ENCODE measurements around the gene CTU2. TPM values are rescaled to one million over a fixed set of nuclear protein-coding genes. Genes with fewer than 3 reads are reported as not detected.
A peak's percentile ranks its signal among the peaks of the same experiment; 100 is the strongest.

CTU2 gene
- total and polyA plus RNA-seq, 10 of the 15 experiments (the other 5 are each of a cell fraction or from before 2014, with no cell fraction given) = 0.32 to 44.5 (median 18.2) TPM

DNA sequence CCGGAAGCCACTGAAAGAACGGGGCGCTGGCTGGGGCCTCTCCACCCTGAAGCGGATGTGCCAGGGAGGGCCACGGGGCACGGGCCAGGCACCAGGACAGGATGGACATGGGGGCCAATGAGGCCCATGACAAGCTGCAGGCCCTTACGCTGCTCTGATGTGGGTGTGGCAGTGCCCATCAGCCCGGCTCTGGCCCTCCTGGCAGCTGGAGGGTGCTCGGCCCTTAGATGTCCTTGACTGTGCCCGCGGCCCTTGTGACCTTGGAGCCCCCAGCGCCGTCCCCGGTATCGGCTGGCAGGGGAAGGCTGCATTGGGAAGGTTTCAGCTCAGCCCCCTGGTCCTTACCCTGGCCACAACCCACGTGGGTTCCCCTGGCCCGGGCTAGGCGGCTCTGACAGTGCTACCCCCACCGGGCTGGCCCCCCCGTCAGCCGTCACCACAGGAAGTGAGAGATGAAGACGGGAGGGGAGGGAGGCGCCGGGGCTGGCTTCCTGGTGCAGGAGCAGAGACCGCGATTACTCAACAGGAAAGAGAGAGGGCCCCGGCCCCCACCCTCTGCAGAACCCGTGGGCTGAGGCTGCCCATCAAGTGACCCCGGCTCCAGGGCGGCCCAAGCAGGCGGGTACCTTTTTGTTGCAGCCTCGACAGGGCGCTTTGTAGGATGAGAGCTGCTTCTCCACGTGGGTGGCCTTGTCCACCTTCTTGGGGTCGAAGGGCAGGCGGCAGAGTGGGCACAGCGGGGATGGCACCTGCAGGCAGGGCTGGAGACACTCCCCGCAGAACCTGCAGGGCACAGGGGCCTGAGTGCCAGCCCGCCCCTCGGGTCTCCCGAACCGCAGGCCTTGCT, 5.4 kb upstream of the CTU2 start (continued):
- TF ChIP-seq SP1 (IDR thresholded peaks at IDR 0.05; ENCODE audit: low read depth, low read length) = peak; percentile 39
- no peak for TF ChIP-seq POLR2AphosphoS2 (IDR thresholded peaks at IDR 0.05; ENCODE audit: low read depth, low read length)
- TF ChIP-seq, protein P1, sequence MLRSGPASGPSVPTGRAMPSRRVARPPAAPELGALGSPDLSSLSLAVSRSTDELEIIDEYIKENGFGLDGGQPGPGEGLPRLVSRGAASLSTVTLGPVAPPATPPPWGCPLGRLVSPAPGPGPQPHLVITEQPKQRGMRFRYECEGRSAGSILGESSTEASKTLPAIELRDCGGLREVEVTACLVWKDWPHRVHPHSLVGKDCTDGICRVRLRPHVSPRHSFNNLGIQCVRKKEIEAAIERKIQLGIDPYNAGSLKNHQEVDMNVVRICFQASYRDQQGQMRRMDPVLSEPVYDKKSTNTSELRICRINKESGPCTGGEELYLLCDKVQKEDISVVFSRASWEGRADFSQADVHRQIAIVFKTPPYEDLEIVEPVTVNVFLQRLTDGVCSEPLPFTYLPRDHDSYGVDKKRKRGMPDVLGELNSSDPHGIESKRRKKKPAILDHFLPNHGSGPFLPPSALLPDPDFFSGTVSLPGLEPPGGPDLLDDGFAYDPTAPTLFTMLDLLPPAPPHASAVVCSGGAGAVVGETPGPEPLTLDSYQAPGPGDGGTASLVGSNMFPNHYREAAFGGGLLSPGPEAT (IDR thresholded peaks at IDR 0.05; ENCODE audit: low read depth) = peak; percentile 57; the same call in 1 of the 2 replicates
- no peak for TF ChIP-seq SMAD1 (IDR thresholded peaks at IDR 0.05; ENCODE audit: low read depth, partially characterized antibody)
- TF ChIP-seq MTA3 (IDR thresholded peaks at IDR 0.05; ENCODE audit: borderline replicate concordance, low read length) = no peak
- no peak for TF ChIP-seq NFYA (IDR thresholded peaks at IDR 0.05; ENCODE audit: borderline replicate concordance, low read depth, low read length)
- TF ChIP-seq BHLHE40 (IDR thresholded peaks at IDR 0.05; ENCODE audit: borderline replicate concordance in 1 of 2, low read depth in 2 of 2, low read length in 1 of 2) = peak; percentile 65 to 75; a peak in 3 of 4 replicates
- no peak for TF ChIP-seq STAT1 (conservative IDR thresholded peaks at IDR 0.05)
- TF ChIP-seq TCF7 (IDR thresholded peaks at IDR 0.05; ENCODE audit: borderline replicate concordance) = no peak
- TF ChIP-seq TBL1XR1 (IDR thresholded peaks at IDR 0.05; ENCODE audit: low read depth, low read length) = no peak
- TF ChIP-seq, protein P2, sequence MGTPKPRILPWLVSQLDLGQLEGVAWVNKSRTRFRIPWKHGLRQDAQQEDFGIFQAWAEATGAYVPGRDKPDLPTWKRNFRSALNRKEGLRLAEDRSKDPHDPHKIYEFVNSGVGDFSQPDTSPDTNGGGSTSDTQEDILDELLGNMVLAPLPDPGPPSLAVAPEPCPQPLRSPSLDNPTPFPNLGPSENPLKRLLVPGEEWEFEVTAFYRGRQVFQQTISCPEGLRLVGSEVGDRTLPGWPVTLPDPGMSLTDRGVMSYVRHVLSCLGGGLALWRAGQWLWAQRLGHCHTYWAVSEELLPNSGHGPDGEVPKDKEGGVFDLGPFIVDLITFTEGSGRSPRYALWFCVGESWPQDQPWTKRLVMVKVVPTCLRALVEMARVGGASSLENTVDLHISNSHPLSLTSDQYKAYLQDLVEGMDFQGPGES (IDR thresholded peaks at IDR 0.05) = 0 out of 2 replicates have a peak, but pooled peaks have one; percentile 4
- no peak for TF ChIP-seq ZNF24 (IDR thresholded peaks at IDR 0.05)
- TF ChIP-seq KDM1A (IDR thresholded peaks at IDR 0.05; ENCODE audit: borderline replicate concordance) = no peak
- TF ChIP-seq CEBPB (IDR thresholded peaks at IDR 0.05; ENCODE audit: borderline replicate concordance in 1 of 2, low read depth in 2 of 2, low read length in 2 of 2) = peak in 1 of 2 experiments; percentile 49; a peak in 1 of 4 replicates
- TF ChIP-seq NR2C2 (IDR thresholded peaks at IDR 0.05; ENCODE audit: borderline replicate concordance, control insufficient read depth, insufficient read length, low read depth) = no peak
- peak; percentile 86 for TF ChIP-seq ATF7 (IDR thresholded peaks at IDR 0.05; ENCODE audit: low read depth)
- no peak for TF ChIP-seq KAT2A (conservative IDR thresholded peaks at IDR 0.05; ENCODE audit: control insufficient read depth, low read depth, low read length)
- TF ChIP-seq YY1 (IDR thresholded peaks at IDR 0.05; ENCODE audit: low read depth, low read length) = peak; percentile 36; the same call in 1 of the 2 replicates
- TF ChIP-seq NBN (IDR thresholded peaks at IDR 0.05) = peak; percentile 84
- TF ChIP-seq SREBF2 (IDR thresholded peaks at IDR 0.05; ENCODE audit: low read length) = no peak
- TF ChIP-seq ZNF207 (IDR thresholded peaks at IDR 0.05; ENCODE audit: borderline replicate concordance) = no peak
- peak; percentile 71 for TF ChIP-seq SPI1 (IDR thresholded peaks at IDR 0.05; ENCODE audit: borderline replicate concordance, insufficient read depth, low read depth, low read length)
- TF ChIP-seq EZH2 (IDR thresholded peaks at IDR 0.05; ENCODE audit: borderline replicate concordance, control insufficient read depth, low read depth, low read length) = no peak
- peak; percentile 60; the same call in 1 of the 2 replicates for TF ChIP-seq BCL11A (IDR thresholded peaks at IDR 0.05; ENCODE audit: low read depth, low read length)
- TF ChIP-seq, protein P3, sequence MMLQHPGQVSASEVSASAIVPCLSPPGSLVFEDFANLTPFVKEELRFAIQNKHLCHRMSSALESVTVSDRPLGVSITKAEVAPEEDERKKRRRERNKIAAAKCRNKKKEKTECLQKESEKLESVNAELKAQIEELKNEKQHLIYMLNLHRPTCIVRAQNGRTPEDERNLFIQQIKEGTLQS (IDR thresholded peaks at IDR 0.05; ENCODE audit: borderline replicate concordance, extremely low read depth, low read depth, low read length) = no peak
- TF ChIP-seq, protein P4, sequence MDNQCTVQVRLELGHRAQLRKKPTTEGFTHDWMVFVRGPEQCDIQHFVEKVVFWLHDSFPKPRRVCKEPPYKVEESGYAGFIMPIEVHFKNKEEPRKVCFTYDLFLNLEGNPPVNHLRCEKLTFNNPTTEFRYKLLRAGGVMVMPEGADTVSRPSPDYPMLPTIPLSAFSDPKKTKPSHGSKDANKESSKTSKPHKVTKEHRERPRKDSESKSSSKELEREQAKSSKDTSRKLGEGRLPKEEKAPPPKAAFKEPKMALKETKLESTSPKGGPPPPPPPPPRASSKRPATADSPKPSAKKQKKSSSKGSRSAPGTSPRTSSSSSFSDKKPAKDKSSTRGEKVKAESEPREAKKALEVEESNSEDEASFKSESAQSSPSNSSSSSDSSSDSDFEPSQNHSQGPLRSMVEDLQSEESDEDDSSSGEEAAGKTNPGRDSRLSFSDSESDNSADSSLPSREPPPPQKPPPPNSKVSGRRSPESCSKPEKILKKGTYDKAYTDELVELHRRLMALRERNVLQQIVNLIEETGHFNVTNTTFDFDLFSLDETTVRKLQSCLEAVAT (IDR thresholded peaks at IDR 0.05) = peak; percentile 55; the same call in 1 of the 2 replicates

All from GM12878 (cell line).